OCI-LY7 (cell line): Measurements from ENCODE around the gene C2CD4D.

Experiments used
- EZH2phosphoT487 ChIP-seq: fragments of 200-600 bp; sonication (generic); IDR thresholded peaks from 2 replicates; pipeline ENCODE4 v1.6.1; 2018; ENCODE audit warnings: low read depth, borderline replicate concordance, mild to moderate bottlenecking, mixed run types, antibody characterized with exemption, low read length, moderate library complexity, mixed read lengths
- TF ChIP-seq, protein P1 (sequence below): fragments of 200-600 bp; sonication (generic); conservative IDR thresholded peaks from 2 replicates; pipeline ENCODE4 v1.5.1; 2014; ENCODE audit warnings: mild to moderate bottlenecking, antibody characterized with exemption, low read length, moderate library complexity, mixed read lengths

DNA sequence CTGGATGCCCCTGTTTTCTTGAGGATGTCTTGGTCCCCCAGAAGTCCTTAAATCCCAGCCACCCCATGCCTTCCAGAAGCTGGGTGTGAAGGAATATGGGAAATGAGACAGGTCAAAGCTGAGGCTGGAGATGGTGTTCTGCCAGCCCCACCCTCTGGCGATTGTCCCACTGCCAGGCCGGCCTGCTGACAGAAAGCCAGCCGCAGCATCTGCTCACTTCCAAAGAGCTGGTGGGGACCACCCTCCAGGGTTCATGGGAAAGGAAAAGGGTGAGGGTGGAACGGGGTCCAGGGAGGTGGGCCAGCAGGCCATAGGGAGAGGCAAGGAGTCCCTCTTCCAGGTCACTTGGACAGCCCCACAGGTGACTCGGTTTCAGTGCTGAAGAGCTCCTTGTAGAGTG, 32.5 kb downstream of the C2CD4D start:
- TF ChIP-seq, protein P1, sequence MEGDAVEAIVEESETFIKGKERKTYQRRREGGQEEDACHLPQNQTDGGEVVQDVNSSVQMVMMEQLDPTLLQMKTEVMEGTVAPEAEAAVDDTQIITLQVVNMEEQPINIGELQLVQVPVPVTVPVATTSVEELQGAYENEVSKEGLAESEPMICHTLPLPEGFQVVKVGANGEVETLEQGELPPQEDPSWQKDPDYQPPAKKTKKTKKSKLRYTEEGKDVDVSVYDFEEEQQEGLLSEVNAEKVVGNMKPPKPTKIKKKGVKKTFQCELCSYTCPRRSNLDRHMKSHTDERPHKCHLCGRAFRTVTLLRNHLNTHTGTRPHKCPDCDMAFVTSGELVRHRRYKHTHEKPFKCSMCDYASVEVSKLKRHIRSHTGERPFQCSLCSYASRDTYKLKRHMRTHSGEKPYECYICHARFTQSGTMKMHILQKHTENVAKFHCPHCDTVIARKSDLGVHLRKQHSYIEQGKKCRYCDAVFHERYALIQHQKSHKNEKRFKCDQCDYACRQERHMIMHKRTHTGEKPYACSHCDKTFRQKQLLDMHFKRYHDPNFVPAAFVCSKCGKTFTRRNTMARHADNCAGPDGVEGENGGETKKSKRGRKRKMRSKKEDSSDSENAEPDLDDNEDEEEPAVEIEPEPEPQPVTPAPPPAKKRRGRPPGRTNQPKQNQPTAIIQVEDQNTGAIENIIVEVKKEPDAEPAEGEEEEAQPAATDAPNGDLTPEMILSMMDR, result no peak
- TF ChIP-seq EZH2phosphoT487, result no peak
